Effector CD8-positive, alpha-beta T cell (primary cell): ENCODE measurements around the gene MRAS.
"Not testable (repeated sequence)": the region's sequence is repeated elsewhere in the genome, so short reads cannot be mapped to it uniquely, and the experiment has no call there.

ENCODE experiments used
- DNase-seq: peaks from one replicate; lab custom pipeline; 2025; lab: John Stamatoyannopoulos, UW

The MRAS gene

GRCh38 chr3:138367326-138367850 is 19.0 kb downstream of the MRAS start:
- DNase-seq = no peak

GRCh38 chr3:138367911-138368310 is 19.5 kb downstream of the MRAS start:
- no peak for DNase-seq

- no peak for DNase-seq
Observed at GRCh38 chr3:138369151-138369900, 20.9 kb downstream of the MRAS start.

GRCh38 chr3:138370321-138370720 is 21.9 kb downstream of the MRAS start:
- no peak for DNase-seq

- DNase-seq = no peak
Observed at GRCh38 chr3:138371070-138371965, 22.9 kb downstream of the MRAS start.

GRCh38 chr3:138373087-138373735 is 24.8 kb downstream of the MRAS start:
- no peak for DNase-seq

GRCh38 chr3:138373736-138374094 is 25.3 kb downstream of the MRAS start:
- no peak for DNase-seq

GRCh38 chr3:138374573-138375134 is 26.3 kb downstream of the MRAS start:
- DNase-seq = no peak

- no peak for DNase-seq
Observed at GRCh38 chr3:138375447-138375846, 27.1 kb downstream of the MRAS start.

- DNase-seq = no peak
Observed at GRCh38 chr3:138376663-138377062, 28.3 kb downstream of the MRAS start.

- DNase-seq = not testable (repeated sequence)
Observed at GRCh38 chr3:138377212-138377611, 28.8 kb downstream of the MRAS start.

- DNase-seq = no peak
Observed at GRCh38 chr3:138377804-138378203, 29.4 kb downstream of the MRAS start.

GRCh38 chr3:138378331-138378730 is 30.0 kb downstream of the MRAS start:
- no peak for DNase-seq

GRCh38 chr3:138378990-138379389 is 30.6 kb downstream of the MRAS start:
- DNase-seq = no peak

- no peak for DNase-seq
Observed at GRCh38 chr3:138381413-138381901, 33.1 kb downstream of the MRAS start.

GRCh38 chr3:138381950-138382715 is 33.8 kb downstream of the MRAS start:
- no peak for DNase-seq

- no peak for DNase-seq
Observed at GRCh38 chr3:138383715-138384465, 35.5 kb downstream of the MRAS start.

GRCh38 chr3:138384531-138384930 is 36.2 kb downstream of the MRAS start:
- DNase-seq = no peak

GRCh38 chr3:138384976-138385375 is 36.6 kb downstream of the MRAS start:
- DNase-seq = no peak

- no peak for DNase-seq
Observed at GRCh38 chr3:138389144-138389601, 40.8 kb downstream of the MRAS start.
